Neural cell (in vitro differentiated cells): Measurements from ENCODE around the gene EXPH5. TPM values are rescaled to one million over a fixed set of nuclear protein-coding genes. Genes with fewer than 3 reads are reported as not detected.

Source experiments
- H2AFZ ChIP-seq: fragments of 200-600, 300-800 bp; sonication (generic), shearing (Covaris generic); 2 replicates; pipeline ENCODE4 v1.6.0; 2014; ENCODE audit warnings: low read depth, mild to moderate bottlenecking, antibody characterized with exemption, low read length, moderate library complexity
- H3F3A ChIP-seq: fragments of 200-600 bp; shearing (Covaris generic); 2 replicates; pipeline ENCODE4 v1.6.1; 2016; ENCODE audit warnings: mild to moderate bottlenecking, moderate library complexity, mixed read lengths, antibody characterized with exemption, low read length; ENCODE audit not compliant: insufficient read depth, poor library complexity, severe bottlenecking
- H3K27ac ChIP-seq: fragments of 200-600, 300-800 bp; sonication (generic), shearing (Covaris generic); 2 replicates; pipeline ENCODE4 v1.5.1; 2014; ENCODE audit warnings: mild to moderate bottlenecking, low read length, moderate library complexity
- H3K27me3 ChIP-seq: fragments of 300-800, 200-600 bp; sonication (generic), shearing (Covaris generic); 2 replicates; pipeline ENCODE4 v1.6.0; 2014; ENCODE audit warnings: mild to moderate bottlenecking, low read depth, low read length, moderate library complexity; ENCODE audit not compliant: insufficient read depth
- H3K36me3 ChIP-seq: fragments of 300-800, 200-600 bp; sonication (generic), shearing (Covaris generic); 2 replicates; pipeline ENCODE4 v1.5.1; 2014; ENCODE audit warnings: mild to moderate bottlenecking, antibody characterized with exemption, low read length, moderate library complexity; ENCODE audit not compliant: insufficient read depth
- H3K4me2 ChIP-seq: fragments of 300-800, 200-600 bp; sonication (generic), shearing (Covaris generic); 2 replicates; pipeline ENCODE4 v1.6.0; 2014; ENCODE audit warnings: mild to moderate bottlenecking, low read length
- H3K4me3 ChIP-seq: fragments of 300-800, 200-600 bp; sonication (generic), shearing (Covaris generic); 2 replicates; pipeline ENCODE4 v1.5.1; 2014; ENCODE audit warnings: mild to moderate bottlenecking, low read length, moderate library complexity
- H3K79me2 ChIP-seq: fragments of 200-600 bp; shearing (Covaris generic); replicated peaks from 2 replicates; pipeline ENCODE4 v1.6.0; 2014; ENCODE audit warnings: mild to moderate bottlenecking, low read length, moderate library complexity; ENCODE audit not compliant: insufficient read depth
- H3K9ac ChIP-seq: fragments of 300-800, 200-600 bp; sonication (generic), shearing (Covaris generic); 2 replicates; pipeline ENCODE4 v1.6.1; 2016; ENCODE audit warnings: mild to moderate bottlenecking, low read length, mixed read lengths
- H3K9me2 ChIP-seq: fragments of 200-600 bp; shearing (Covaris generic); 2 replicates; pipeline ENCODE4 v1.6.1; 2016; ENCODE audit warnings: mild to moderate bottlenecking, low read length, mixed read lengths; ENCODE audit not compliant: insufficient read depth
- H3K9me3 ChIP-seq: fragments of 200-600, 300-800 bp; sonication (generic), shearing (Covaris generic); 2 replicates; pipeline ENCODE4 v1.6.1; 2016; ENCODE audit warnings: mild to moderate bottlenecking, mixed run types, low read length, moderate library complexity, mixed read lengths
- H4K20me1 ChIP-seq: fragments of 200-600 bp; shearing (Covaris generic); 2 replicates; pipeline ENCODE4 v1.6.1; 2016; ENCODE audit warnings: mild to moderate bottlenecking, mixed run types; ENCODE audit not compliant: insufficient read depth
- EP300 ChIP-seq: fragments of 450-650 bp; conservative IDR thresholded peaks from 2 replicates; pipeline ENCODE4 v1.6.1; 2014; ENCODE audit warnings: antibody characterized with exemption, mild to moderate bottlenecking, moderate library complexity; ENCODE audit not compliant: poor library complexity, severe bottlenecking
- EZH2 ChIP-seq: fragments of 200-600, 300-800 bp; shearing (Covaris generic), sonication (generic); IDR thresholded peaks from 2 replicates; pipeline ENCODE4 v1.6.1; 2014; ENCODE audit warnings: antibody characterized with exemption, low read length, borderline replicate concordance, mild to moderate bottlenecking; ENCODE audit not compliant: insufficient read depth, poor library complexity, severe bottlenecking
- MXI1 ChIP-seq: fragments of 450-650 bp; conservative IDR thresholded peaks from 2 replicates; pipeline ENCODE4 v1.6.1; 2014; ENCODE audit warnings: antibody characterized with exemption, mild to moderate bottlenecking; ENCODE audit not compliant: poor library complexity, severe bottlenecking
- POLR2AphosphoS5 ChIP-seq: IDR thresholded peaks from 2 replicates; pipeline ENCODE4 v1.6.1; 2012
- RAD21 ChIP-seq: fragments of 450-650 bp; conservative IDR thresholded peaks from 2 replicates; pipeline ENCODE4 v1.6.1; 2014; ENCODE audit warnings: antibody characterized with exemption, mild to moderate bottlenecking, moderate library complexity
- SMC3 ChIP-seq: fragments of 450-650 bp; conservative IDR thresholded peaks from 2 replicates; pipeline ENCODE4 v1.6.1; 2014; ENCODE audit warnings: antibody characterized with exemption, mild to moderate bottlenecking, moderate library complexity; ENCODE audit not compliant: poor library complexity
- TAF1 ChIP-seq: IDR thresholded peaks from 2 replicates; pipeline ENCODE4 v1.6.1; 2012; ENCODE audit warnings: low read depth
- polyA plus RNA-seq: library from polyadenylated mRNA; depleted of rRNA; stranded (reverse); fragments of >200 nt; gene quantifications from 2 replicates; pipeline ENCODE4 v1.2.3, GENCODE V29; 2014
- TF ChIP-seq, protein P1 (sequence below): IDR thresholded peaks from 2 replicates; pipeline ENCODE4 v1.6.1; 2012; ENCODE audit warnings: borderline replicate concordance
- TF ChIP-seq, protein P2 (sequence below): fragments of 450-650 bp; IDR thresholded peaks from 2 replicates; pipeline ENCODE4 v1.5.1; 2014; ENCODE audit warnings: antibody characterized with exemption, mild to moderate bottlenecking, moderate library complexity; ENCODE audit not compliant: poor library complexity, severe bottlenecking

The EXPH5 gene
- polyA plus RNA-seq, 1 donor from 2014 or later = not detected

DNA sequence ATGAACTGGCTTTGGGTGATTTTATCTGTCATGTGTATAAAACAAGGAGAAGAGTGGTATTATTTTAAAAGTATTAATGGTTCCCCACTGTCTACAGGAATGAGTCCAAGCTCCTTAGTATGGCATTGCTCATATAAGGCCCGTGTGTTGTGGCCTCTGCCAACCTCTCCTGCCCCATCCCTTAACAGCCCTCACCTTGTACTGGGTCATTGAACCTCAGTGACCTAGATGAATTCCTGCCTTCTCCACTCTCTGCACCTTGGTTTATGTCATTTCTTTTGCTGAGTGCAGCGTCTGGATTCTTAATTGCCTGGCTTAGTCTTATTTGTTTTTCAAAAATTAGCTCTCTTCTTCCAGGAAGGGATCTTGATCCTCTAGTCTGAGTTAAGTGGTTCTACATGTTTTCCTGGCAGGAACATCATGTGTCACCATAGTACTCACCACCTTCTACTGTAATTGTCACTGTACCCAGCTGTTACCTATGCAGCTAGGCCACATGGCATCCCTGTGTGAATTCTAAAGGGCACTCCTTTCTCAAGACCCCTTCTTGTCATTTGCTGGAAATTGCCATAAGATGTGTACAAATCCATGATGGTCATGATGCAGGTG lies 59.2 kb downstream of the EXPH5 start:
- Histone ChIP-seq H3K27ac (no peak overlapping the region), H3K4me2 (no peak overlapping the region), H3K9me3 (no peaks in the 10 kb centered on the region), H3K36me3 (no peaks in the 10 kb centered on the region), H3K79me2 (no peaks in the 10 kb centered on the region), H3F3A (no peaks in the 10 kb centered on the region), H3K4me3 (no peak overlapping the region), H2AFZ (no peak overlapping the region), H3K27me3 (no peaks in the 10 kb centered on the region), H3K9me2 (no peaks in the 10 kb centered on the region), H4K20me1 (no peaks in the 10 kb centered on the region), H3K9ac (no peak overlapping the region)
- TF ChIP-seq MXI1 = no peak
- TF ChIP-seq, protein P1, sequence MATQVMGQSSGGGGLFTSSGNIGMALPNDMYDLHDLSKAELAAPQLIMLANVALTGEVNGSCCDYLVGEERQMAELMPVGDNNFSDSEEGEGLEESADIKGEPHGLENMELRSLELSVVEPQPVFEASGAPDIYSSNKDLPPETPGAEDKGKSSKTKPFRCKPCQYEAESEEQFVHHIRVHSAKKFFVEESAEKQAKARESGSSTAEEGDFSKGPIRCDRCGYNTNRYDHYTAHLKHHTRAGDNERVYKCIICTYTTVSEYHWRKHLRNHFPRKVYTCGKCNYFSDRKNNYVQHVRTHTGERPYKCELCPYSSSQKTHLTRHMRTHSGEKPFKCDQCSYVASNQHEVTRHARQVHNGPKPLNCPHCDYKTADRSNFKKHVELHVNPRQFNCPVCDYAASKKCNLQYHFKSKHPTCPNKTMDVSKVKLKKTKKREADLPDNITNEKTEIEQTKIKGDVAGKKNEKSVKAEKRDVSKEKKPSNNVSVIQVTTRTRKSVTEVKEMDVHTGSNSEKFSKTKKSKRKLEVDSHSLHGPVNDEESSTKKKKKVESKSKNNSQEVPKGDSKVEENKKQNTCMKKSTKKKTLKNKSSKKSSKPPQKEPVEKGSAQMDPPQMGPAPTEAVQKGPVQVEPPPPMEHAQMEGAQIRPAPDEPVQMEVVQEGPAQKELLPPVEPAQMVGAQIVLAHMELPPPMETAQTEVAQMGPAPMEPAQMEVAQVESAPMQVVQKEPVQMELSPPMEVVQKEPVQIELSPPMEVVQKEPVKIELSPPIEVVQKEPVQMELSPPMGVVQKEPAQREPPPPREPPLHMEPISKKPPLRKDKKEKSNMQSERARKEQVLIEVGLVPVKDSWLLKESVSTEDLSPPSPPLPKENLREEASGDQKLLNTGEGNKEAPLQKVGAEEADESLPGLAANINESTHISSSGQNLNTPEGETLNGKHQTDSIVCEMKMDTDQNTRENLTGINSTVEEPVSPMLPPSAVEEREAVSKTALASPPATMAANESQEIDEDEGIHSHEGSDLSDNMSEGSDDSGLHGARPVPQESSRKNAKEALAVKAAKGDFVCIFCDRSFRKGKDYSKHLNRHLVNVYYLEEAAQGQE = no peak
- TF ChIP-seq SMC3 = no peak
- no peak for TF ChIP-seq RAD21
- TF ChIP-seq TAF1 = no peak
- no peak for TF ChIP-seq POLR2AphosphoS5
- TF ChIP-seq EP300 = no peak

DNA sequence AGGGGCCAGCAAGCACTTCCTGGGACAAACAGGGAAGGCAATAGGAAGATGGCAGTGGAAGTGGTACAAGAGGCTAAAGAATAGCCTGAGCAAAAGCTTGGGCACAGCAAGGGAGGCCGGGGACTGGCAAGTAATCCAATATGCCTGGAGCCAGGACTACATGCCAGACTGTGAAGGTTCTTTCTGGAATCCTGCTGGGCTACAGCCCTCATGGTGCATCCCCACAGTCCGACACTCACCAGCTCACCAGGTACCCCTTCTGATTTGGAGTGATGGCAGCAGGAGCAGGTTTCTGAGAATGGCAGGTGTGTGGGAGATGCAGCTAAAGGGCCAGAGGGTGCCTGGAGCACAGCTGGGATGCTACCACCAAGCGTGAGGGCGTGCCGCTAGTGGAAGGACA lies 63.1 kb downstream of the EXPH5 start:
- Histone ChIP-seq H3K9me2 (no peaks in the 10 kb centered on the region), H3K9ac (no peak overlapping the region), H3K79me2 (no peaks in the 10 kb centered on the region), H3K27ac (no peak overlapping the region), H3K27me3 (no peaks in the 10 kb centered on the region), H4K20me1 (no peaks in the 10 kb centered on the region), H2AFZ (no peak overlapping the region), H3K9me3 (no peaks in the 10 kb centered on the region), H3K4me3 (no peak overlapping the region), H3F3A (no peaks in the 10 kb centered on the region), H3K36me3 (no peaks in the 10 kb centered on the region), H3K4me2 (no peak overlapping the region)
- no peak for TF ChIP-seq EZH2
- no peak for TF ChIP-seq SMC3
- no peak for TF ChIP-seq TAF1
- no peak for TF ChIP-seq MXI1
- TF ChIP-seq, protein P2, sequence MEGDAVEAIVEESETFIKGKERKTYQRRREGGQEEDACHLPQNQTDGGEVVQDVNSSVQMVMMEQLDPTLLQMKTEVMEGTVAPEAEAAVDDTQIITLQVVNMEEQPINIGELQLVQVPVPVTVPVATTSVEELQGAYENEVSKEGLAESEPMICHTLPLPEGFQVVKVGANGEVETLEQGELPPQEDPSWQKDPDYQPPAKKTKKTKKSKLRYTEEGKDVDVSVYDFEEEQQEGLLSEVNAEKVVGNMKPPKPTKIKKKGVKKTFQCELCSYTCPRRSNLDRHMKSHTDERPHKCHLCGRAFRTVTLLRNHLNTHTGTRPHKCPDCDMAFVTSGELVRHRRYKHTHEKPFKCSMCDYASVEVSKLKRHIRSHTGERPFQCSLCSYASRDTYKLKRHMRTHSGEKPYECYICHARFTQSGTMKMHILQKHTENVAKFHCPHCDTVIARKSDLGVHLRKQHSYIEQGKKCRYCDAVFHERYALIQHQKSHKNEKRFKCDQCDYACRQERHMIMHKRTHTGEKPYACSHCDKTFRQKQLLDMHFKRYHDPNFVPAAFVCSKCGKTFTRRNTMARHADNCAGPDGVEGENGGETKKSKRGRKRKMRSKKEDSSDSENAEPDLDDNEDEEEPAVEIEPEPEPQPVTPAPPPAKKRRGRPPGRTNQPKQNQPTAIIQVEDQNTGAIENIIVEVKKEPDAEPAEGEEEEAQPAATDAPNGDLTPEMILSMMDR = no peak
- TF ChIP-seq RAD21 = no peak
- TF ChIP-seq, protein P1 = no peak
- TF ChIP-seq POLR2AphosphoS5 = no peak
- no peak for TF ChIP-seq EP300
